GM23338 (cell line): ENCODE data around the gene CCDC74A.
"Not testable (repeated sequence)": the region's sequence is repeated elsewhere in the genome, so short reads cannot be mapped to it uniquely, and the experiment has no call there.

Source experiments
- CREB1 ChIP-seq: fragments of 250-450 bp; sonication (Bioruptor Pico); IDR thresholded peaks from 2 replicates; pipeline ENCODE4 v1.5.0; 2020; ENCODE audit warnings: low read depth, mild to moderate bottlenecking, moderate library complexity
- CTCF ChIP-seq, 2 experiments: fragments of 200-600 bp in 1 of 2; sonication (generic) in 1 of 2; conservative IDR thresholded peaks; 2 replicates each; pipeline versions ENCODE4 v1.5.1 to v1.6.1; 2016 to 2017; ENCODE audit warnings: antibody characterized with exemption in 2 of 2, low read depth in 2 of 2, mild to moderate bottlenecking in 2 of 2, moderate library complexity in 1 of 2
- ETS1 ChIP-seq: IDR thresholded peaks from 2 replicates; pipeline ENCODE4 v1.6.1; 2016; ENCODE audit warnings: antibody characterized with exemption
- EZH2 ChIP-seq: fragments of 200-600 bp; sonication (generic); IDR thresholded peaks from one replicate; pipeline ENCODE4 v1.8.0; 2017; ENCODE audit warnings: antibody characterized with exemption, mild to moderate bottlenecking, low read depth; ENCODE audit not compliant: unreplicated experiment
- EZH2phosphoT487 ChIP-seq: fragments of 200-600 bp; sonication (generic); IDR thresholded peaks from one replicate; pipeline ENCODE4 v1.8.1; 2018; ENCODE audit warnings: antibody characterized with exemption; ENCODE audit not compliant: unreplicated experiment
- JUNB ChIP-seq: IDR thresholded peaks from one replicate; pipeline ENCODE4 v1.6.1; 2016; ENCODE audit warnings: antibody characterized with exemption; ENCODE audit not compliant: unreplicated experiment
- POLR2AphosphoS5 ChIP-seq: IDR thresholded peaks from 2 replicates; pipeline ENCODE4 v1.6.1; 2016; ENCODE audit warnings: antibody characterized with exemption, low read depth
- REST ChIP-seq: IDR thresholded peaks from one replicate; pipeline ENCODE4 v1.6.1; 2018; ENCODE audit warnings: antibody characterized with exemption; ENCODE audit not compliant: unreplicated experiment
- STAT1 ChIP-seq: IDR thresholded peaks from one replicate; pipeline ENCODE4 v1.6.1; 2016; ENCODE audit warnings: antibody characterized with exemption; ENCODE audit not compliant: unreplicated experiment
- ZNF114 ChIP-seq: fragments of 250-450 bp; sonication (Bioruptor Pico); IDR thresholded peaks from 2 replicates; pipeline ENCODE4 v1.5.0; 2020; ENCODE audit warnings: mild to moderate bottlenecking, moderate library complexity
- ZNF331 ChIP-seq: fragments of 250-450 bp; sonication (Bioruptor Pico); IDR thresholded peaks from 2 replicates; pipeline ENCODE4 v1.5.0; 2020; ENCODE audit warnings: low read depth, mild to moderate bottlenecking, moderate library complexity

GRCh38 chr2:131511969-131512870 lies 15.5 kb upstream of the CCDC74A start:
- not testable (repeated sequence) for TF ChIP-seq CTCF (conservative IDR thresholded peaks at IDR 0.05; ENCODE audit: low read depth in 2 of 2); CREB1 (CRISPR knock-in tag); JUNB; REST; POLR2AphosphoS5; EZH2phosphoT487; STAT1; ZNF331; ZNF114; ETS1; EZH2
